MM.1S (cell line): ENCODE results near the gene UBE2Q2.
"Not testable (repeated sequence)": the region's sequence is repeated elsewhere in the genome, so short reads cannot be mapped to it uniquely, and the experiment has no call there.

Experiments used
- DNase-seq: peaks from one replicate; pipeline ENCODE4 v3.0.0-alpha.2; 2015
- H2AFZ ChIP-seq: fragments of 300-600 bp; sonication (generic); 2 replicates; pipeline ENCODE4 v1.6.0; 2016; ENCODE audit warnings: antibody characterized with exemption, low read length
- H3F3A ChIP-seq: fragments of 300-600 bp; sonication (generic); 2 replicates; pipeline ENCODE4 v1.6.1; 2016; ENCODE audit warnings: mild to moderate bottlenecking, antibody characterized with exemption, low read length, moderate library complexity, mixed read lengths; ENCODE audit not compliant: insufficient read depth
- H3K27ac ChIP-seq: fragments of 300-600 bp; sonication (generic); 2 replicates; pipeline ENCODE4 v1.5.1; 2016; ENCODE audit warnings: mild to moderate bottlenecking, low read length
- H3K27me3 ChIP-seq: fragments of 300-600 bp; sonication (generic); replicated peaks from 2 replicates; pipeline ENCODE4 v1.6.0; 2016; ENCODE audit warnings: low read length; ENCODE audit not compliant: insufficient read depth
- H3K36me3 ChIP-seq: fragments of 300-600 bp; sonication (generic); replicated peaks from 2 replicates; pipeline ENCODE4 v1.6.1; 2016; ENCODE audit warnings: mild to moderate bottlenecking, low read length, mixed read lengths; ENCODE audit not compliant: insufficient read depth
- H3K4me1 ChIP-seq: fragments of 300-600 bp; sonication (generic); 2 replicates; pipeline ENCODE4 v1.6.1; 2016; ENCODE audit warnings: low read length, mixed read lengths
- H3K4me2 ChIP-seq: fragments of 300-600 bp; sonication (generic); 2 replicates; pipeline ENCODE4 v1.6.0; 2016; ENCODE audit warnings: low read depth, low read length
- H3K4me3 ChIP-seq: fragments of 300-600 bp; sonication (generic); 2 replicates; pipeline ENCODE4 v1.5.1; 2016; ENCODE audit warnings: low read length, mixed read lengths
- H3K79me2 ChIP-seq: fragments of 300-600 bp; sonication (generic); 2 replicates; pipeline ENCODE4 v1.6.1; 2016; ENCODE audit warnings: mixed run types, low read length, mixed read lengths
- H3K9ac ChIP-seq: fragments of 300-600 bp; sonication (generic); 2 replicates; pipeline ENCODE4 v1.6.1; 2016; ENCODE audit warnings: low read length, mixed read lengths
- H3K9me2 ChIP-seq: fragments of 300-600 bp; sonication (generic); replicated peaks from 2 replicates; pipeline ENCODE4 v1.6.1; 2016; ENCODE audit warnings: mild to moderate bottlenecking, low read length, mixed read lengths; ENCODE audit not compliant: insufficient read depth
- H3K9me3 ChIP-seq: fragments of 300-600 bp; sonication (generic); replicated peaks from 2 replicates; pipeline ENCODE4 v1.6.1; 2016; ENCODE audit warnings: mild to moderate bottlenecking, low read length, mixed read lengths; ENCODE audit not compliant: insufficient read depth
- H4K20me1 ChIP-seq: fragments of 300-600 bp; sonication (generic); 2 replicates; pipeline ENCODE4 v1.6.1; 2016; ENCODE audit warnings: mild to moderate bottlenecking, low read length, moderate library complexity, mixed read lengths; ENCODE audit not compliant: insufficient read depth
- EZH2 ChIP-seq: fragments of 300-600 bp; sonication (generic); optimal IDR thresholded peaks from 2 replicates; pipeline ENCODE3; 2017; ENCODE audit warnings: low read depth, mild to moderate bottlenecking, antibody characterized with exemption, low read length, mixed read lengths
- EZH2phosphoT487 ChIP-seq: fragments of 300-600 bp; sonication (generic); IDR thresholded peaks from 2 replicates; pipeline ENCODE4 v1.6.1; 2018; ENCODE audit warnings: antibody characterized with exemption, low read length
- TF ChIP-seq, protein P1 (sequence below): fragments of 300-600 bp; sonication (generic); IDR thresholded peaks from 2 replicates; pipeline ENCODE4 v1.5.1; 2016; ENCODE audit warnings: antibody characterized with exemption, low read length, mixed read lengths

Gene UBE2Q2

DNA sequence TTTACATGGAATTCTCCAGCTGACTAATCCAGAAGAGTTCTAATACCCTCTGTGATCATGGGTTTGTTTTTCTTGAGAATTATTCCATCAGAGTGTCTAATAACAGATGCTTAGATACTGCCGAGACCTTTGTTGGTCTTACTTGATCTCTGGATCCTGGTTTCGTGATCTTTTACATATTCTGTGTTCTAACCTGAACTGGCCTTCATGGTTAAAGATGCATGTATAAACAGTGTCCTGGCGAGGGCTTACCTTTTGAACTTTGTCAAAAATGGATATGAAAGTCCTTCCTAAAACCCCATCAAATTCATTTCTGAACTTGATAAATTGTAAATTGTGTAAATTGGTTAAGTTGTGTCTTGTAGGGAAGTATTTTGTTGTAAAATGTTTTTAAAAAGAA, 24.8 kb downstream of the UBE2Q2 start:
- no peak for DNase-seq
- Histone ChIP-seq H3K4me3 (no peak overlapping the region), H3K36me3 (no peaks in the 10 kb centered on the region), H3K4me2 (no peak overlapping the region), H4K20me1 (no peaks in the 10 kb centered on the region), H3F3A (no peaks in the 10 kb centered on the region), H3K27me3 (no peaks in the 10 kb centered on the region), H3K27ac (no peak overlapping the region), H3K9me2 (no peaks in the 10 kb centered on the region), H3K79me2 (no peaks in the 10 kb centered on the region), H2AFZ (no peak overlapping the region), H3K9ac (no peak overlapping the region), H3K9me3 (no peaks in the 10 kb centered on the region), H3K4me1 (no peaks in the 10 kb centered on the region)
- no peak for TF ChIP-seq EZH2
- TF ChIP-seq EZH2phosphoT487, result no peak
- TF ChIP-seq, protein P1, sequence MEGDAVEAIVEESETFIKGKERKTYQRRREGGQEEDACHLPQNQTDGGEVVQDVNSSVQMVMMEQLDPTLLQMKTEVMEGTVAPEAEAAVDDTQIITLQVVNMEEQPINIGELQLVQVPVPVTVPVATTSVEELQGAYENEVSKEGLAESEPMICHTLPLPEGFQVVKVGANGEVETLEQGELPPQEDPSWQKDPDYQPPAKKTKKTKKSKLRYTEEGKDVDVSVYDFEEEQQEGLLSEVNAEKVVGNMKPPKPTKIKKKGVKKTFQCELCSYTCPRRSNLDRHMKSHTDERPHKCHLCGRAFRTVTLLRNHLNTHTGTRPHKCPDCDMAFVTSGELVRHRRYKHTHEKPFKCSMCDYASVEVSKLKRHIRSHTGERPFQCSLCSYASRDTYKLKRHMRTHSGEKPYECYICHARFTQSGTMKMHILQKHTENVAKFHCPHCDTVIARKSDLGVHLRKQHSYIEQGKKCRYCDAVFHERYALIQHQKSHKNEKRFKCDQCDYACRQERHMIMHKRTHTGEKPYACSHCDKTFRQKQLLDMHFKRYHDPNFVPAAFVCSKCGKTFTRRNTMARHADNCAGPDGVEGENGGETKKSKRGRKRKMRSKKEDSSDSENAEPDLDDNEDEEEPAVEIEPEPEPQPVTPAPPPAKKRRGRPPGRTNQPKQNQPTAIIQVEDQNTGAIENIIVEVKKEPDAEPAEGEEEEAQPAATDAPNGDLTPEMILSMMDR, result no peak

DNA sequence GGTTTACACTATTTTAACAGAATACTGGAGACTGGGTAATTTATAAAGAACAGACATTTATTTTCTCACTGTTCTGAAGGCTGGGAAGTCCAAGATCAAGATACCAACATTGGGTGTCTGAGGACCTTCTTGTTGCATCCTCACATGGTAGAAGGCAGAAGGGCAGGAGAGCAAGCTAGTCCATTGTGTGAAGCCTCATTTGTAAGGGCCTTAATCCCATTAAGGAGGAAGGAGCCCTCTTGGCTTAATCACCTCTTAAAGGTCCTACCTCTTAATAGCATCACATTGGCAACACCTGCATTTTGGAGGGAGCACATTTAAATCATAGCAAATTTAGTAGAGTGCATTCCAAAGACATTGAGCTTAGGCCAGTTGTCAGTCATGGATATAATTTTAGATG, 26.2 kb downstream of the UBE2Q2 start:
- Histone ChIP-seq H3K4me1 (peaks cover 4% of the 10 kb centered on the region; the same call in 1 of the 2 replicates), H3K9me2 (no peaks in the 10 kb centered on the region), H3F3A (peaks cover 5% of the 10 kb centered on the region; the same call in 1 of the 2 replicates), H3K36me3 (no peaks in the 10 kb centered on the region), H3K9ac (no peak overlapping the region), H3K27ac (no peak overlapping the region), H3K27me3 (no peaks in the 10 kb centered on the region), H3K4me2 (no peak overlapping the region), H3K79me2 (no peaks in the 10 kb centered on the region), H3K4me3 (no peak overlapping the region), H3K9me3 (no peaks in the 10 kb centered on the region), H4K20me1 (no peaks in the 10 kb centered on the region), H2AFZ (no peak overlapping the region)
- TF ChIP-seq EZH2phosphoT487 (no peak), EZH2 (no peak)
- TF ChIP-seq, protein P1, result no peak
- no peak for DNase-seq

DNA sequence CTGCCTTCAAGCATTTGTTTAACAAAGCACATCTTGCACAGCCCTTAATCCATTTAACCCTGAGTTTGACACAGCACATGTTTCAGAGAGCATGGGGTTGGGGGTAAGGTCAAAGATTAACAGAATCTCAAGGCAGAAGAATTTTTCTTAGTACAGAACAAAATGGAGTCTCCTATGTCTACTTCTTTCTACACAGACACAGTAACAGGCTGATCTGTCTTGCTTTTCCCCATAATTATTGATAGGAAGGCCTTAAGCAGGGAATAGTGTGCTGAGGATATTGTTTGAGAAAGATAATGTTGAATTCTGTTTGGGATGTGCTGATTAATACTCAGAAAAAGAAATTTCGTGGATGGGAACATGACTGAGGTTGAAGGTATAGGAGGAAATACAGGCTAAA, 28.3 kb downstream of the UBE2Q2 start:
- H3K4me1 ChIP-seq, H4K20me1 ChIP-seq, H3K9me3 ChIP-seq, H2AFZ ChIP-seq, H3K79me2 ChIP-seq, H3K36me3 ChIP-seq, H3K9ac ChIP-seq, H3K27ac ChIP-seq, H3K4me2 ChIP-seq, DNase-seq, H3K4me3 ChIP-seq, H3K9me2 ChIP-seq, H3K27me3 ChIP-seq, H3F3A ChIP-seq: not testable (repeated sequence)

DNA sequence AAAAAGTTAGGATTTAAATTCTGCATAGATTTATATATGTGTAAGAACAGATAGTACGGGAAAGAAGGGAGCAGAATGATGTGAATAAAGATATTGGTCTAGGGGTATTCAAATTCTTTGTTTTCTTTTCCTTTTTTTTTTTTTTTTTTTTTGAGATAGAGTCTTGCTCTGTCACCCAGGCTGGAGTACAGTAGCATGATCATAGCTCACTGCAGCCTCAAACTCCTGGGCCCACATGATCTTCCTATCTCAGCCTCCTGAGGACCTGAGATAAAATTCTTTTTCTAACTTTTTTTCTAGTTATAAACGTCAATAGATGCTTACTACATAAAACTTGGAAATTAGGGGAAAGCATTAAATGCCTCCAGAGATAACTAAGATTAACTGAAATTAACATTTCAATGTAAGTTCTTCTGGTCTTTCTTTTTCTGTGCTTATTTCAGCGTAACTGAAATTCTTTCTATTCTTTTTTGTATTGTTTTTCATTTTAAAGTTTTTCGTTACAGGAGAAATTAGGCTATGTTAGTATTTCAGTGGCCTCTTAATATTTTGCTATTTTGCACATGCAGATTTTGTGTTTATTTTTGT, 29.2 kb downstream of the UBE2Q2 start:
- no peaks in the 10 kb centered on the region for H3K9me3 ChIP-seq
- H3K4me3 ChIP-seq, result no peak overlapping the region
- no peaks in the 10 kb centered on the region for H3K79me2 ChIP-seq
- no peak overlapping the region for H2AFZ ChIP-seq
- H3F3A ChIP-seq, result peaks cover 9% of the 10 kb centered on the region; the same call in 1 of the 2 replicates
- H3K27ac ChIP-seq, result no peak overlapping the region
- no peaks in the 10 kb centered on the region for H3K9me2 ChIP-seq
- H3K36me3 ChIP-seq, result no peaks in the 10 kb centered on the region
- H4K20me1 ChIP-seq, result no peaks in the 10 kb centered on the region
- DNase-seq, result no peak
- H3K27me3 ChIP-seq, result no peaks in the 10 kb centered on the region
- H3K9ac ChIP-seq, result no peak overlapping the region
- H3K4me2 ChIP-seq, result no peak overlapping the region
- TF ChIP-seq, protein P1, result no peak
- TF ChIP-seq EZH2phosphoT487, result no peak
- no peak for TF ChIP-seq EZH2
- H3K4me1 ChIP-seq, result peaks cover 4% of the 10 kb centered on the region; the same call in 1 of the 2 replicates
